Measurements from ENCODE around the gene UPF1.

UPF1 gene

GRCh38 chr19:18875726-18876125 lies 44.0 kb downstream of the UPF1 start:
- no peak for DNase-seq (ENCODE audit: low spot score)

GRCh38 chr19:18876865-18877264 lies 45.1 kb downstream of the UPF1 start:
- DNase-seq (ENCODE audit: low spot score) = no peak

- DNase-seq (ENCODE audit: low spot score) = no peak
These were observed 46.5 kb downstream of the UPF1 start for GRCh38 chr19:18878058-18878797.

- no peak for DNase-seq (ENCODE audit: low spot score)
These were observed 47.3 kb downstream of the UPF1 start for GRCh38 chr19:18878858-18879578.

- DNase-seq (ENCODE audit: low spot score) = no peak
These were observed 48.0 kb downstream of the UPF1 start for GRCh38 chr19:18879579-18880373.

- no peak for DNase-seq (ENCODE audit: low spot score)
These were observed 49.7 kb downstream of the UPF1 start for GRCh38 chr19:18881491-18881890.

GRCh38 chr19:18883526-18884304 lies 52.0 kb downstream of the UPF1 start:
- no peak for DNase-seq (ENCODE audit: low spot score)

GRCh38 chr19:18886972-18887371 lies 55.2 kb downstream of the UPF1 start:
- DNase-seq (ENCODE audit: low spot score) = no peak

- no peak for DNase-seq (ENCODE audit: low spot score)
These were observed 58.4 kb downstream of the UPF1 start for GRCh38 chr19:18889949-18890745.

- DNase-seq (ENCODE audit: low spot score) = no peak
These were observed 62.0 kb downstream of the UPF1 start for GRCh38 chr19:18893587-18894253.

- DNase-seq (ENCODE audit: low spot score) = no peak
These were observed 62.7 kb downstream of the UPF1 start for GRCh38 chr19:18894254-18895037.

- no peak for DNase-seq (ENCODE audit: low spot score)
These were observed 63.5 kb downstream of the UPF1 start for GRCh38 chr19:18895038-18895823.

GRCh38 chr19:18895824-18896341 lies 64.1 kb downstream of the UPF1 start, which contains the start of gene CERS1:
Gene CERS1, minus strand, starts transcription at chr19:18896158. Its CDS starts 86 bp downstream, at chr19:18896072.
- no peak for DNase-seq (ENCODE audit: low spot score)

GRCh38 chr19:18896421-18896841 lies 64.7 kb downstream of the UPF1 start:
- DNase-seq (ENCODE audit: low spot score) = no peak

GRCh38 chr19:18897094-18898029 lies 65.6 kb downstream of the UPF1 start:
- no peak for DNase-seq (ENCODE audit: low spot score)

- no peak for DNase-seq (ENCODE audit: low spot score)
These were observed 66.4 kb downstream of the UPF1 start for GRCh38 chr19:18898081-18898606.
